Fibroblast of skin of abdomen (primary cell): Measurements from ENCODE around the gene PPP3CB.
A peak's percentile ranks its signal among the peaks of the same experiment; 100 is the strongest.
"Not testable (repeated sequence)": the region's sequence is repeated elsewhere in the genome, so short reads cannot be mapped to it uniquely, and the experiment has no call there.

Source experiments
- DNase-seq: peaks from one replicate; pipeline ENCODE4 v3.0.0-alpha.2; 2013

PPP3CB gene

DNA sequence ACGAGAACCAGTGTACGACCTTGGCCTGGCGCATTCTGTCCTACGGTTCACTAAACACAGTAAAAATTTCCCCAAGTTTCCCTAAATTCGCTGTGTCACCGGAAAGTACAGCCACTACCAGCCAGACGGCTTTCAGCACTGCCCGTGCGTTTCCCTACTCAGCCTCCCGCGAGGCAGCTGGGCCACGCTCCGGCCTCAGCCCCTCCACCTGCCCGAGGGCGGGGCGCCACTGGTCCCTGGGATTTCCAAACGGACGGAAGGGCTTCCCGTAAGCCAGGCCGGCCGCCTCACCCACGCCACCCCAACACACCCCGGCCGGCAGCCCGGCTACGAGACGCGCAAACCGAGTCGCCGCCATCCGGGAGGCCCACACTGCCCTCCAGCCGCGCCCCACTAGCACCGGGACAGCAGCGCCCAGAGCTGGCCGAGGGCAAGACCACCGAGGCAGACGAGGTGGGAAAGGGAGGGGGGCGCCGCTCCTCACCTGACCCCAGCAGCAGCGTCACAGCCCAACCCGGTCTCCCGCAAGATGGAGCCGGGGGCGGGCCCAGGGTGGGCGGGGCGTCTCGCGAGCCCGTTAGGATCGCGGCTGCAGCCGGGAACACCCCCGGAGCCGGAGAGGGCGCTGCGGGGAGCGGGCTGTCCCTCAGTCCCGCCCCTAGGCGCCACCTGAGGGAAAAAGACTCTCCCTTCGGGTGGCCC is 82.1 kb downstream of the PPP3CB start, which contains the start of gene ANXA7:
Gene ANXA7 (minus strand): TSS at position 531 of the 702 bp plus-strand sequence. CDS start 13,202 bp downstream, outside the sequence.
- peak; percentile 83 for DNase-seq

DNA sequence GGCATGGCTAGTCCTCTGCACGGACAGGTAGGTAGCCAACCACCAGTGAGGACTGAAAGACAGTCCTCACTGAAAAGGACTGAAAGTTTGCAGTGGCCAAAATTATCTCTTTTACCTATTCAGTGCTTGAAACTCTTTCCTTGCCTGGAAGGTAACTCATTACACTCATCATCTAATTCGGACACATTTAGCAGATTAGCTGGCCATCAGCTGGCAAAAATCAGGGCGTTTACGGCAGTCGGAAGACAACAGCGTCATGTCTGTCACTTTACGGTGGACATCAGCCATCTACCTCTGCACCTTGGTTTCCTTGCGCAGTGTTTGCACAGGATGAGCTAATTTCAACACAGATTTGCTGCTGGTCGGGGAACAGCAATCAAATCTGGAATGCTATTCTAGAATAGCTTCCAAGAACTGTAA is 82.7 kb downstream of the PPP3CB start:
- DNase-seq, result no peak

DNA sequence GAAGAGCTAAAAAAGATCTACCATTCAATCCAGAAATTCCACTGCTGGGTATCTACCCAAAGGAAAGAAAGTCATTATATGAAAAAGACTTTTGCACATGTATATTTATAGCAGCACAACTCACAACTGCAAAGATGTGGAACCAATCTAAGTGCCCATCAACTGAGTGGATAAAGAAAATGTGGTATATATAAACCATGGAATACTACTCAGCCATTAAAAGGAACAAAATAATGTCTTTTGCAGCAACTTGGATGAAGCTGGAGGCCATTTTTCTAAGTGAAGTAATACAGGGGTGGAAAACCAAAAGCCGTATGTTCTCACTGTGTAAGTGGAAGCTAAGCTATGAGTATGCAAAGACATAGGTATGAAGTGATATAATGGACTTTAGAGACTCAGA is 84.9 kb downstream of the PPP3CB start:
- DNase-seq, result no peak

DNA sequence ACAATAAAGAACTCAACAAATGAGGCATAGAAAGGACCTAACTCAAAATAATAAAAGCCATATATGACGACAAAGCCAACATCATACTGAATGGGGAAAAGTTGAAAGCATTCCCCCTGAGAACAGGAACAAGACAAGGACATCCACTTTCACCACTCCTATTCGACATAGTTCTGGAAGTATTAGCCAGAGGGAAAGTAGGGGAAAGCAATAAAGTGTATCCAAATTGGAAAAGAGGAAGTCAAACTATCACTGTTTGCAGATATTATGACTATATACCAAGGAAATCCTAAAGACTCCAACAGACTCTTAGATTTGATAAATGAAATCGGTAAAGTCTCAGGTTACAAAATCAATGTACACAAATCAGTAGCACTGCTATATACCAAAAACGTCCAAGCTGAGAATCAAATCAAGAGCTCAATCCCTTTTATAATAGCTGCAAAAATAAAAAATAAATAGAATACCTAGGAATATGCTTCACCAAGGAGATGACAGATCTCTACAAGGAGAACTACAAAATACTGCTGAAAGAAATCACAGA is 86.8 kb downstream of the PPP3CB start:
- no peak for DNase-seq

DNA sequence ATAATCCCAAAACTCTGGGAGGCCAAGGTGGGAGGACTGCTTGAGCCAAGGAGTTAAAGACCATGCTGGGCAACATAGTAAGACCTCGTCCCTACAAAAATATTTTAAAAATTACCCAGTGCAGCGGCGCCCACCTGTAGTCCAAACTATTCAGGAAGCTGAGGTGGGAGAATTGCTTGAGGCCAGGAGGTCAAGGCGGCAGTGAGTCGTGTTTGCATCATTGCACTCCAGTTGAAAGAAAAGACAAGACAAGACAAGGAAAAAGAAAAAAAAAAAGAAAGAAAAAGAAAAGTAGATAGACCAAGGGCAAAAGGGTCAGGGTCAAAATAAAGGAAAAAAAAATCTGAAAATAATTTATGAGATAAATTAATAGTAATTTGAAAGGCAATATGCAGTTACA is 87.8 kb downstream of the PPP3CB start:
- DNase-seq, result no peak

DNA sequence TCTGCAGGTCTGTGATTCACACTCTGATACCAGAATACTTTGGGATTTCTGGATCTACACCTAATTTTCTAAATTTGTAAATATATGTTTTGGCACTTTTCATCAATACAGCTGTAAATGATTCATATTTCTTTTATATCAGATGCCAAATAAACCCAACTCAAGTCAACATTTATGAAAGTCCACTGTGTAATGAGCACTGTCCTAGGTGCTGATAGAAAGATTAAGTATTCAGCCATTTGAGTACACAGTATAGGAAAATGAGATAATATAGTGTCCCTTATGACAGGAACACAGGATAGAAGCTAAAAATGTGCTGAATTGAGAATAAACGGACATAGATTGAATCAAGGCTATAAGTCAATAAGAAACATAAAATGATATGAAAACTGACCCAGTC is 88.3 kb downstream of the PPP3CB start:
- DNase-seq, result no peak

DNA sequence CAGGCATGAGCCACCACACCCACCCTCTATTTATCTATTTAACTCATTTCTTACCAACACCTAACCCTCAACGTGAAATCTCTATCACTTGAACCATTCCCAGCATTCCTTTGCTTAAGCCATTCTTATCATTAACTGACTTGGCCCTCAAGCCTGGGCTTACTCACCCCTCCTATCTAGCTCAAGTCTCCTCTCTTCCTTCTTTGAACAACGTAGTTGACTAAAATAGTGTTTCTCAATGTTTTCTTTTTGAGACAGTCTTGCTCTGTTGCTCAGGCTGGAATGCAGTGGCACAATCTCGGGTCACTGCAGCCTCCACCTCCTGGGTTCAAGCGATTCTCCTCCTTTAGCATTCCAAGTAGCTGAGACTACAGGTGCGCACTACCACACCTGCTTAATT is 89.0 kb downstream of the PPP3CB start:
- DNase-seq, result no peak

DNA sequence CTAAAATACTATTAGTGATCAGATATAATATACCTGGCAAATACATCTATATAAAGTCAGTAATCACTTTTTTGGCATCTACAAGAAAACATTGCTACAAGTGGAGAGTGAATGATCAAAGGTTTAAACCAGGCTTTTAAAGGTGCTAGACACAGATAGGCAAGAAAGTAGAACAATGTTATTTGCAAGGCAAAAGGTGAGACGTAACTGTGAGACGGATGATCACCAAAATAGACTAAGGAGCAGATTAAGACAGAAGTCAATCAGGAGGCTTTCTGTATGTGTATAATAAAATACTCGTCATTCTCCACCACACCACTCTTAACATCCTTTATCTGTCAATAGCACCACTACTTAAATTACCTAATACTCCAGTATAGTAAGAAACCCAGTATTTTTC is 90.3 kb downstream of the PPP3CB start:
- DNase-seq, result no peak

DNA sequence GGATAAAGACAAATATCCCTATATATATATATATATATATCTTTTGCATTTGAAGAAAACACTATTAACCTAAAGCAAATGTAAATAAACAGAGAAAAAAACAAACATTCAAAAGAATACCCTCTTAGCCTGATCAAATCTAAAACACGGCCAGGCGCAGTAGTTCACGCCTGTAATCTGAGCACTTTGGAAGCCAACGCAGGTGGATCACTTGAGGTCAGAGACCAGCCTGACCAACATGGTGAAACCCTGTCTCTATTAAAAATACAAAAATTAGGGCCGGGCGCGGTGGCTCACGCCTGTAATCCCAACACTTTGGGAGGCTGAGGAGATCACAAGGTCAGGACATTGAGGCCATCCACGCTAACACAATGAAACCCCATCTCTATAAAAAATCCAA is 91.1 kb downstream of the PPP3CB start:
- DNase-seq, result no peak

DNA sequence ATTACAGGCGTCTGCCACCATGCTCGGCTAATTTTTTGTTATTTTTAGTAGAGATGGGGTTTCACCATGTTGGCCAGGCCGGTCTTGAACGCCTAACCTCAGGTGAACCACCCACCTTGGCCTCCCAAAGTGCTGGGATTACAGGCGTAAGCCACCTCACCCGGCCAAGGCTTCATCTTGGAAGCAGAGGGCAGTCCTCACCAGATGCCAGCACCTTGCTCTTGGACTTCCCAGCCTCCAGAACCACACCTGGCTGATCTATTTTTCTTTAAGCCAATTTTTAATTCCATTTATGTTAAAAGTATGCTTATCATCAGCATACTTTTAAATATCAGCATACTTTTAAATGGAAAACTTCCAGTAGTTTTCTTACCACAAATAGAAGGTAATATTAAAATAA is 94.2 kb downstream of the PPP3CB start:
- DNase-seq, result no peak

DNA sequence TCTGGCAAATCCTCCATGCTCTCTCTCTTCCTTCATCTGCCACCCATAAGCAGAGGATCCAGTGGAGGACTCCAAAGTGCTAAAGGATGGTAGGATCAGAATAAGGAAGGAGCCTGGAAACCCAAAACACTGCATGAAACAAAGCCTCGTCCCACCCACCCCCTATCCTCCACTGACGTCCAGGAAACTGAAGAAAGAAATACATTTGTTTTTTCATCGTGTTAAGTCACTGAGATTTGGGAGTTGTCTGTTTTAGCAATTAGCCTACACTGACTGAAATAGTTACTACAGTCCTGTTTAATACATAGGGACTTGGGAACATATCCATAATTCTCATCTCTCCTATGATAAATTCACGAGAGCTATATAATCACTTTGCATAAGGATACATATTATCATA is 96.8 kb downstream of the PPP3CB start:
- DNase-seq, result no peak

DNA sequence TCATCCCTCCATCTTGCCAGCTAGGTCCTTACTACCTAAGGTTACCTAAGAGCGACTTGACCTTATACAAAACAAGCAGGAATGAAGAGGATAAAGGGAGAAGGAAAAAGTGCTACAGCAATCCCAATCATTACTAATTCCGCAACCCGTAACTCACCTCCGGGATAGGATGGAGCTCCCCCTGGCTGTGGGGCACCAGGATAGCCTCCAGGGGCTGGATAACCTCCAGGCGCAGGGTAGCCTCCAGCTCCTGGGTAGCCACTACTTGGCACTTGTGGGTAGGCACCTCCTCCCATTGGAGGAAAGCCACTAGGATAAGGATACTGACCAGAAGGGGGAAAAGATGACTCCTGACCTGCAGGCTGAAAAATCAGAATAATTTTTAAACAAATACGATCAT is 97.8 kb downstream of the PPP3CB start:
- DNase-seq, result no peak

DNA sequence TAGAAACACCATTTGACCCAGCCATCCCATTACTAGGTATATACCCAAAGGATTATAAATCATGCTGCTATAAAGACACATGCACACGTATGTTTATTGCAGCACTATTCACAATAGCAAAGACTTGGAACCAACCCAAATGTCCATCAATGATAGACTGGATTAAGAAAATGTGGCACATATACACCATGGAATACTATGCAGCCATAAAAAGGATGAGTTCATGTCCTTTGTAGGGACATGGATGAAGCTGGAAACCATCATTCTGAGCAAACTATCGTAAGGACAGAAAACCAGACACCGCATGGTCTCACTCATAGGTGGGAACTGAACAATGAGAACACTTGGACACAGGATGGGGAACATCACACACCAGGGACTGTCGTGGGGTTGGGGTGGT is 101.5 kb downstream of the PPP3CB start:
- DNase-seq, result not testable (repeated sequence)

DNA sequence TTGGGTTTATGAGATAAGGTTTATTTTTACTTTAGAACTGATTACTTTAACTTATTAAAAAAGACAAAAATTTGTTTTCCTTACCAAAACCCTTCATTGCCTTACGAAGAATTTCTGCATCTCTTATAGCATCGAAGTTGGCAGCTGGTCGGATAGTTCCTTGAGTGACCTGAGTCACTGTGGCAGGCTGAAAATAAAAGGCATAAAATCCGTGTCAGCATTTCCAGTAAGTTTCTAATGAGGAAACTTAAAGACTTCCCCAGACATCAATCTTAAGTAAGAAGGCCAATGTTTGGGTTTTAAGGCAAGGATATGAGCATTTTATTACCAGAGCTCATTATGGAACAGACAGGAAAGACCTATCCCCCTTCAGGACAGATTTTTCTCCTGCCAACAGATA is 107.6 kb downstream of the PPP3CB start:
- no peak for DNase-seq

DNA sequence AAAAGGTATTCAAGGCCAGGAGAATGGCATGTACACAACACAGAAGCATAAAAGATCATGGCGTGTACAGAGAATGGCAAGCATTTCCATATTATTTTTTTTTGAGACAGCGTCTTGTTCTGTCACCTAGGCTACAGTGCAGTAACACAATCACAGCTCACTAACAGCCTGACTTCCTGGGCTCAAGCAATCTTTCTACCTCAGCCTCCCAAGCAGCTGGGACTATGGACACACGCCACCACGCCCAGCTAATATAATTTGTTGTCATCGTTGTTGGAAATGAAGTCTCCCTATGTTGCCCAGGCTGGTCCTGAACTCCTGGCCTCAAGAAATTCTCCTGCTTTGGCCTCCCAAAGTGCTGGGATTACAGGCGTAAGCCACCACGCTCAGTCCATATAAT is 109.2 kb downstream of the PPP3CB start:
- no peak for DNase-seq
